ENCODE data around the gene AFG1L. TPM values are rescaled to one million over a fixed set of nuclear protein-coding genes. Genes with fewer than 3 reads are reported as not detected.
"Not testable (repeated sequence)": the region's sequence is repeated elsewhere in the genome, so short reads cannot be mapped to it uniquely, and the experiment has no call there.

Gene AFG1L
- 0.53 TPM for total RNA-seq

DNA sequence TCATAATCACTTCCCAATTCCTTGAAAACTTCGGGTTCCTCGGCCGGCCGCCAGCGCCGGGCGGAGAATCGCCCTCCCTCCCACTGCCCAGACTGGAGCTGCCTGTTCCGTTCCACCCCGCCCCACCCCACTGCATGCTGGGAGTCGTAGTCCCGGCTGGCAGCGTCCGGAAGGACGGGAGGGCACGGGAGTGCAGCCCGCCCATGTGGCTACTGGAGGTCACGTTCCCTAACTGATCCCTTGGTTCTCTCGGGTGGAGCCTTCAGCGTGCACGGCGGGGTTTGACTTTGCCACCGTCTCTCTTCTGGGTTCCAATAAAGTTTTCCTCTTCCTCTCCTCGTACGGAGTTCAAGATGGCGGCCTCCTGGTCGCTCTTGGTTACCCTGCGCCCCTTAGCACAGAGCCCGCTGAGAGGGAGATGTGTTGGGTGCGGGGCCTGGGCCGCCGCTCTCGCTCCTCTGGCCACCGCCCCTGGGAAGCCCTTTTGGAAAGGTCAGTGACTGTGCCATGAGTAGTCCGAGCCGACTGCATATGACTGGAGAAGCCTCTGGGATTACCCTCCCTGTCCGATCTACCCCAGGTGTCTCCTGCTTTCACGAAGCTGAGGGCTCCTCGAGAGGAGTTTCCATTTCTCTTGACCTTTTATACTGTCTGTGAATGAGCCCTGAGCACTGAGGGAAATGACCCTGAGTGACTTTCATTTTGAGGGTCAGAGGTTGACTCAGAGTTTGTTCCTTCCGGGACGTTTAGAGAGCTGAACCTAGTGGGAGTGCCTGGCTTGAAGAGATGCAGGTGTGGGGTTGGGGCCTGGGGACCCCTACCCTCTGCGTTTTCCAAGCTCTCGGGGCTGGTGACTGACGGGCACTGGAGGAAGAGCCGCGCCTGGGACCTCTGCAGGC, at the start of gene AFG1L:
AFG1L (plus strand) TSS at position 328 of the 899 bp plus-strand sequence; CDS start at position 354, 26 bp downstream.
- DNase-seq (ENCODE audit: low spot score in 2 of 2), result peak; percentile 75 to 95
- H3K4me3 ChIP-seq, result peak within 1 kb of the TSS; percentile 72 to 91
- H3K4me1 ChIP-seq, result peaks cover 4 to 5% of the 10 kb centered on the region in 2 donors
- intact Hi-C loops (cut with DNase I), result loop anchor here (1.0 to 10.0 kb wide), 3 partner anchors 34 to 338 kb away; partner anchors contain the start of genes OSTM1, SEC63 and SNX3
- no peaks in the 10 kb centered on the region for H3K36me3 ChIP-seq
- no peaks in the 10 kb centered on the region for H3K9me3 ChIP-seq
- peak in 1 of 3 experiments; percentile 2 for TF ChIP-seq CTCF (IDR thresholded peaks at IDR 0.05)
- no peaks in the 10 kb centered on the region for H3K27me3 ChIP-seq
- H3K27ac ChIP-seq, result peak within 1 kb of the TSS; percentile 74 to 90

DNA sequence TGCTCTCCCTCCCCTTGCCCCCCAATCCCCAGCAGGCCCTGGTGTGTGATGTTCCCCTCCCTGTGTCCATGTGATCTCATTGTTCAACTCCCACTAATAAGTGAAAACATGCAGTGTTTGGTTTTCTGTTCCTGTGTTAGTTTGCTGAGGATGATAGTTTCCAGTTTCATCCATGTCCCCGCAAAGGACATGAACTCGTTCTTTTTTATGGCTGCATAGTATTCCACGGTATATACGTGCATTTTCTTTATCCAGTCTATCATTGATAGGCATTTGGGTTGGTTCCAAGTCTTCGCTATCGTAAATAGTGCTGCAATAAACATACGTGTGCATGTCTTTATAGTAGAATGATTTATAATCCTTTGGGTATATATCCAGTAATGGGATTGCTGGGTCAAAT, 49.8 kb upstream of the AFG1L start:
- intact Hi-C loops (cut with DNase I); H3K9me3 ChIP-seq; H3K4me1 ChIP-seq; DNase-seq (ENCODE audit: low spot score in 2 of 2); H3K27me3 ChIP-seq; H3K4me3 ChIP-seq; H3K27ac ChIP-seq: not testable (repeated sequence)
- H3K36me3 ChIP-seq, result peaks cover 9 to 12% of the 10 kb centered on the region in 2 donors

DNA sequence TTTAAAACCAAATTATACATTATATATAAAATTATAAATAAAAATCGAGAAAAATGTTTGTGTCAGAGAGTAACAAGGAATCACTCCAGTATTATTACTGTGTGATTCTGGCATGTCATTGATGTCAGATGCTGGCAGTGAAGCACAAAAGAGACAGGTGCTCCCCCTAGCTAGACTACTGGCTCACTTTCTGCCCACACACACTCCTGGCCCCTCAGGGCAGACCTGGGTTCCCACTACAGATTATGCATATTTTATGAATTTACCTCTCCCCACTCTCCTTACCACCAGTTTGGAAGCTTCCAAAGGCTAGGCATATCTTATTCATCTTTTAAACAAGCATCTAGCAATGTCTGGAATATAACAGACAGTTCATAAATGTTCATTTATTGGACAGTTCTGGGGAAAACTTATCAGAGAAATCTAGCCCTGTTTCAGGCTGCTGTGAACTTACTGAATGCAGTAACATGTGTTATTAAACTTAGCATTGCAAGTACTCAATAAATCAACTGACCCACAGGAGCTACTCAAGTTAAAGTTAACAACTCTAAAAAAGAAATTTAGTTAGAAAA, 46.8 kb upstream of the AFG1L start:
- TF ChIP-seq CTCF (IDR thresholded peaks at IDR 0.05), result no peak
- H3K27ac ChIP-seq, result no peak overlapping the region
- H3K36me3 ChIP-seq, result peaks cover 0 to 9% of the 10 kb centered on the region in 2 donors
- peaks cover 0 to 15% of the 10 kb centered on the region in 2 donors for H3K4me1 ChIP-seq
- no peaks in the 10 kb centered on the region for H3K27me3 ChIP-seq
- intact Hi-C loops (cut with DNase I), result no loop called here
- H3K4me3 ChIP-seq, result no peak overlapping the region
- DNase-seq (ENCODE audit: low spot score in 2 of 2), result no peak
- no peaks in the 10 kb centered on the region for H3K9me3 ChIP-seq

DNA sequence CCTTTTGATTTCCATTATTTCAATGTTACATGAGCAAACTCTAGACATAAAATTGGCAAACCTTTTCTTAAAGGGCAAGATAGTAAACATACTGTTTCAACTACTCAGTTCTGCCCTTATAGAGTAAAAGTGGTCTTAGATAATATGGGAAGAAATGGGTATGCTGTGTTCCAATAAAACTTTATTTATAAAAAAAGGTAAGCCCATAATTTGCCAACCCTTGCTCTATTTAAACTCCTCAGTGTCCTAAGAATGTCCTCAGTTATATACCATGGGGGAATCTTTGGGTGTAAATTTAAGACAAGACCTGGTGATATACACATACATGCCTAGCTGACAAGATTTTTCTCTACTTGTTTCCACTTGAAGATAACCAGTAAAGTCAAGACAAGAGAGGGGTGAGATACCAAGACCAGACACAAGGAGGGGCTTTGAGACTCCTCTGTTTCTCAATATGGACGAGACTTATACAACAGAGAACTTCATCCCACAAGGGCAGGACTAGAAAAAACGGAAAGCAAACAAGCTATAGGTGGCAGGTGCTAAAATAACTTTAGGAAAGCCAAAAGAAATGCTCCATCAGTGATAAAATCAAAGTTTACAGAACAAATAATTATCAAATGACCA, 44.5 kb upstream of the AFG1L start:
- intact Hi-C loops (cut with DNase I), result no loop called here
- Histone ChIP-seq H3K4me1 (peaks cover 0 to 15% of the 10 kb centered on the region in 2 donors), H3K9me3 (no peaks in the 10 kb centered on the region), H3K36me3 (no peaks in the 10 kb centered on the region), H3K4me3 (no peak overlapping the region), H3K27ac (no peak overlapping the region), H3K27me3 (no peaks in the 10 kb centered on the region)
- no peak for DNase-seq (ENCODE audit: low spot score in 2 of 2)
- no peak for TF ChIP-seq CTCF (IDR thresholded peaks at IDR 0.05)

- Histone ChIP-seq H3K27ac (no peak overlapping the region), H3K27me3 (no peaks in the 10 kb centered on the region), H3K4me1 (peaks cover 0 to 17% of the 10 kb centered on the region in 2 donors), H3K4me3 (no peak overlapping the region), H3K9me3 (no peaks in the 10 kb centered on the region), H3K36me3 (peaks cover 0 to 3% of the 10 kb centered on the region in 2 donors)
- DNase-seq (ENCODE audit: low spot score in 2 of 2), result no peak
- intact Hi-C loops (cut with DNase I), result no loop called here
- no peak for TF ChIP-seq CTCF (IDR thresholded peaks at IDR 0.05)
These were observed 43.6 kb upstream of the AFG1L start for GRCh38 chr6:108251252-108251651.
